ENCODE results near the gene KRT71. TPM values are rescaled to one million over a fixed set of nuclear protein-coding genes. Genes with fewer than 3 reads are reported as not detected.

The KRT71 gene
- total RNA-seq, 1 experiment from 2014 or later, result not detected

GRCh38 chr12:52534482-52534881, 18.5 kb downstream of the KRT71 start:
- H3K27ac ChIP-seq (ENCODE audit: low read length), result no peak overlapping the region
- intact Hi-C loops (cut with micrococcal nuclease), result no loop called here
- DNase-seq, result peak; percentile 20
- H4K20me1 ChIP-seq (ENCODE audit: low read length), result no peaks in the 10 kb centered on the region
- no peak overlapping the region for H2AFZ ChIP-seq (ENCODE audit: low read length)
- H3F3A ChIP-seq (ENCODE audit: low read length, unreplicated experiment), result no peaks in the 10 kb centered on the region
- H3K79me2 ChIP-seq (ENCODE audit: low read length), result no peaks in the 10 kb centered on the region
- ChIA-PET POLR2A (ENCODE audit: unreplicated experiment) (no interaction called here), CTCF (no interaction called here)
- no peak overlapping the region for H3K9ac ChIP-seq (ENCODE audit: low read length)
- H3K36me3 ChIP-seq (ENCODE audit: low read depth, low read length), result no peaks in the 10 kb centered on the region
- H3K27me3 ChIP-seq (ENCODE audit: low read length), result no peaks in the 10 kb centered on the region
- no peak overlapping the region for H3K4me2 ChIP-seq (ENCODE audit: low read length)
- no peaks in the 10 kb centered on the region for H3K9me2 ChIP-seq (replicated peaks; ENCODE audit: low read length)
- BruUV-seq (replicated peaks), result no TSS peak
- H3K9me3 ChIP-seq (ENCODE audit: low read length), result no peaks in the 10 kb centered on the region
- H3K4me1 ChIP-seq (ENCODE audit: insufficient read depth, low read length), result peaks cover 13% of the 10 kb centered on the region
- H3K4me3 ChIP-seq (ENCODE audit: low read length), result no peak overlapping the region
- TF ChIP-seq CTCF (conservative IDR thresholded peaks at IDR 0.05; ENCODE audit: low read depth, low read length), result peak; percentile 46
- no peak for TF ChIP-seq EZH2 (IDR thresholded peaks at IDR 0.05; ENCODE audit: low read length, unreplicated experiment)
- ATAC-seq, result no peak

GRCh38 chr12:52533686-52534470, 19.1 kb downstream of the KRT71 start:
- Histone ChIP-seq H3K4me2 (ENCODE audit: low read length) (no peak overlapping the region), H3K4me3 (ENCODE audit: low read length) (no peak overlapping the region), H3K27me3 (ENCODE audit: low read length) (no peaks in the 10 kb centered on the region), H3K4me1 (ENCODE audit: insufficient read depth, low read length) (peaks cover 7% of the 10 kb centered on the region), H3K27ac (ENCODE audit: low read length) (no peak overlapping the region), H3K79me2 (ENCODE audit: low read length) (no peaks in the 10 kb centered on the region), H3F3A (ENCODE audit: low read length, unreplicated experiment) (no peaks in the 10 kb centered on the region), H3K9ac (ENCODE audit: low read length) (no peak overlapping the region), H3K9me2 (replicated peaks; ENCODE audit: low read length) (no peaks in the 10 kb centered on the region), H2AFZ (ENCODE audit: low read length) (no peak overlapping the region), H3K9me3 (ENCODE audit: low read length) (no peaks in the 10 kb centered on the region), H3K36me3 (ENCODE audit: low read depth, low read length) (no peaks in the 10 kb centered on the region), H4K20me1 (ENCODE audit: low read length) (no peaks in the 10 kb centered on the region)
- DNase-seq (no peak), ATAC-seq (no peak)
- intact Hi-C loops (cut with micrococcal nuclease), result no loop called here
- CTCF ChIA-PET, result no interaction called here
- POLR2A ChIA-PET (ENCODE audit: unreplicated experiment), result no interaction called here
- no TSS peak for BruUV-seq (replicated peaks)
- no peak for TF ChIP-seq EZH2 (IDR thresholded peaks at IDR 0.05; ENCODE audit: low read length, unreplicated experiment)
- no peak for TF ChIP-seq EZH2phosphoT487 (IDR thresholded peaks at IDR 0.05; ENCODE audit: borderline replicate concordance, low read length)
- no peak for TF ChIP-seq CTCF (conservative IDR thresholded peaks at IDR 0.05; ENCODE audit: low read depth, low read length)

GRCh38 chr12:52532636-52533035, 20.3 kb downstream of the KRT71 start:
- no peak for DNase-seq
- CTCF ChIA-PET, result no interaction called here
- Histone ChIP-seq H3K9ac (ENCODE audit: low read length) (no peak overlapping the region), H2AFZ (ENCODE audit: low read length) (no peak overlapping the region), H3K4me1 (ENCODE audit: insufficient read depth, low read length) (no peaks in the 10 kb centered on the region), H3K36me3 (ENCODE audit: low read depth, low read length) (no peaks in the 10 kb centered on the region), H3K27ac (ENCODE audit: low read length) (no peak overlapping the region), H3K4me2 (ENCODE audit: low read length) (no peak overlapping the region), H3K9me3 (ENCODE audit: low read length) (no peaks in the 10 kb centered on the region), H3K79me2 (ENCODE audit: low read length) (no peaks in the 10 kb centered on the region), H3K27me3 (ENCODE audit: low read length) (no peaks in the 10 kb centered on the region), H4K20me1 (ENCODE audit: low read length) (no peaks in the 10 kb centered on the region), H3F3A (ENCODE audit: low read length, unreplicated experiment) (no peaks in the 10 kb centered on the region), H3K4me3 (ENCODE audit: low read length) (no peak overlapping the region), H3K9me2 (replicated peaks; ENCODE audit: low read length) (no peaks in the 10 kb centered on the region)
- TF ChIP-seq EZH2 (IDR thresholded peaks at IDR 0.05; ENCODE audit: low read length, unreplicated experiment), result no peak
- POLR2A ChIA-PET (ENCODE audit: unreplicated experiment), result no interaction called here
- no TSS peak for BruUV-seq (replicated peaks)
- ATAC-seq, result no peak
- intact Hi-C loops (cut with micrococcal nuclease), result no loop called here
